Natural killer cell (primary cell): Measurements from ENCODE around the gene PEX14. TPM values are rescaled to one million over a fixed set of nuclear protein-coding genes. Genes with fewer than 3 reads are reported as not detected.

Experiments used
- ATAC-seq, 3 donors: fragments of 150-1000 bp in 2 of 3; fragments of 200-7000 bp in 1 of 3; cut with Tn5 transposase; 1 replicate in 1 of 3; 2 replicates in 2 of 3; pipeline ENCODE4 v1.10.0; 2021; ENCODE audit warnings: mild to moderate bottlenecking in 2 of 3, moderate library complexity in 2 of 3
- DNase-seq, 2 donors: peaks; one replicate each; pipeline versions ENCODE4 v3.0.0 to v3.0.0-alpha.2; 2013 to 2021; ENCODE audit warnings: mixed read lengths in 1 of 2
- H3K27ac ChIP-seq: one replicate; pipeline ENCODE4 v1.5.1; 2013; ENCODE audit warnings: mild to moderate bottlenecking, low read length
- H3K27me3 ChIP-seq: one replicate; pipeline ENCODE4 v1.6.1; 2013; ENCODE audit warnings: low read length; ENCODE audit not compliant: control insufficient read depth, insufficient read depth
- H3K36me3 ChIP-seq: one replicate; pipeline ENCODE4 v1.6.1; 2013; ENCODE audit warnings: low read length; ENCODE audit not compliant: control insufficient read depth, insufficient read depth
- H3K4me1 ChIP-seq: one replicate; pipeline ENCODE4 v1.6.1; 2013; ENCODE audit warnings: low read length; ENCODE audit not compliant: control insufficient read depth, insufficient read depth
- H3K4me3 ChIP-seq: one replicate; pipeline ENCODE4 v1.5.1; 2013; ENCODE audit warnings: low read length
- H3K9me3 ChIP-seq: one replicate; pipeline ENCODE4 v1.6.1; 2013; ENCODE audit warnings: low read length; ENCODE audit not compliant: control insufficient read depth, insufficient read depth
- H3K27ac Mint-ChIP-seq, 2 donors: one replicate each; pipeline ENCODE4 v1.8.0; 2022; ENCODE audit warnings: mild to moderate bottlenecking in 2 of 2, mixed read lengths in 2 of 2, moderate library complexity in 1 of 2
- H3K27me3 Mint-ChIP-seq, 2 donors: one replicate each; pipeline ENCODE4 v1.8.0; 2022; ENCODE audit warnings: low read depth in 2 of 2, mixed read lengths in 2 of 2
- H3K36me3 Mint-ChIP-seq: one replicate; pipeline ENCODE4 v1.8.0; 2022; ENCODE audit warnings: mixed read lengths
- H3K4me1 Mint-ChIP-seq, 2 donors: one replicate each; pipeline ENCODE4 v1.8.0; 2022; ENCODE audit warnings: mixed read lengths in 2 of 2
- H3K4me3 Mint-ChIP-seq: one replicate; pipeline ENCODE4 v1.8.0; 2022; ENCODE audit warnings: mild to moderate bottlenecking, moderate library complexity, mixed read lengths
- H3K9me3 Mint-ChIP-seq, 2 donors: one replicate each; pipeline ENCODE4 v1.8.0; 2022; ENCODE audit warnings: mixed read lengths in 2 of 2
- CTCF ChIP-seq: fragments of 200-600 bp; IDR thresholded peaks from one replicate; pipeline ENCODE4 v1.8.0; 2022; ENCODE audit warnings: antibody characterized with exemption
- WGBS: methylation state at CpG from one replicate; pipeline ENCODE4 v1.1.7; 2013; ENCODE audit warnings: missing lambda C conversion rate; ENCODE audit not compliant: insufficient coverage; 5-methylcytosine and 5-hydroxymethylcytosine counted together
- intact Hi-C: fragments of 100-400 bp; cut with micrococcal nuclease; formaldehyde crosslinking; loops from one replicate; pipeline ENCODE4 v1.14.2; 2022
- total RNA-seq, 4 donors: library from RNA; stranded (reverse); fragments of 120-200 nt in 1 of 4; gene quantifications; one replicate each; pipeline versions ENCODE4 v1.2.3 to v1.2.4, GENCODE V29; 2013 to 2022

PEX14 gene
- total RNA-seq, 3 donors from 2014 or later (not counting 1 experiment from before 2014, with no cell fraction given), result 21.4 to 27.3 (median 24.1) TPM

- Mint-ChIP-seq H3K27ac (peak overlapping the region; percentile 93 to 96), H3K4me3 (peak overlapping the region; percentile 54), H3K4me1 (peaks cover 62 to 74% of the 10 kb centered on the region in 2 donors), H3K36me3 (no peaks in the 10 kb centered on the region), H3K9me3 (no peaks in the 10 kb centered on the region), H3K27me3 (no peaks in the 10 kb centered on the region)
- 68% methylated on average over 5 of the region's 5 CpGs for WGBS
- DNase-seq (peak in 1 of 2 donors; percentile 26), ATAC-seq (no peak)
- no peak for TF ChIP-seq CTCF
- no peaks in the 10 kb centered on the region for H3K27me3 ChIP-seq
- peaks cover 57% of the 10 kb centered on the region for H3K4me1 ChIP-seq
- H3K27ac ChIP-seq, result peak overlapping the region; percentile 87
- no peaks in the 10 kb centered on the region for H3K36me3 ChIP-seq
- no peaks in the 10 kb centered on the region for H3K9me3 ChIP-seq
- H3K4me3 ChIP-seq, result no peak overlapping the region
- intact Hi-C loops, result loop anchor here (5.0 kb wide), 1 partner anchor 179 kb away; no protein-coding TSS in a partner anchor
Measured at GRCh38 chr1:10513199-10513598, 38.4 kb downstream of the PEX14 start.

GRCh38 chr1:10514490-10515235 lies 39.9 kb downstream of the PEX14 start:
- no peaks in the 10 kb centered on the region for H3K9me3 Mint-ChIP-seq
- H3K36me3 Mint-ChIP-seq, result no peaks in the 10 kb centered on the region
- Histone ChIP-seq H3K36me3 (no peaks in the 10 kb centered on the region), H3K27me3 (no peaks in the 10 kb centered on the region), H3K4me1 (peaks cover 57% of the 10 kb centered on the region), H3K4me3 (no peak overlapping the region), H3K27ac (no peak overlapping the region), H3K9me3 (no peaks in the 10 kb centered on the region)
- WGBS, result 88% methylated on average over 8 of the region's 8 CpGs
- peak in 1 of 2 donors; percentile 59 for DNase-seq
- no peaks in the 10 kb centered on the region for H3K27me3 Mint-ChIP-seq
- intact Hi-C loops, result loop anchor here (5.0 kb wide), 1 partner anchor 178 kb away; no protein-coding TSS in a partner anchor
- peak overlapping the region; percentile 54 for H3K4me3 Mint-ChIP-seq
- peaks cover 62 to 77% of the 10 kb centered on the region in 2 donors for H3K4me1 Mint-ChIP-seq
- TF ChIP-seq CTCF, result peak; percentile 41
- H3K27ac Mint-ChIP-seq, result peak overlapping the region; percentile 93 to 96
- ATAC-seq, result no peak

- Mint-ChIP-seq H3K4me3 (peak overlapping the region; percentile 62), H3K36me3 (no peaks in the 10 kb centered on the region), H3K27ac (peak overlapping the region; percentile 78 to 96), H3K9me3 (no peaks in the 10 kb centered on the region), H3K27me3 (no peaks in the 10 kb centered on the region), H3K4me1 (peaks cover 55 to 70% of the 10 kb centered on the region in 2 donors)
- Histone ChIP-seq H3K4me1 (peaks cover 49% of the 10 kb centered on the region), H3K4me3 (no peak overlapping the region), H3K27me3 (no peaks in the 10 kb centered on the region), H3K36me3 (no peaks in the 10 kb centered on the region), H3K9me3 (no peaks in the 10 kb centered on the region), H3K27ac (no peak overlapping the region)
- peak in 1 of 2 donors; percentile 43 for DNase-seq
- intact Hi-C loops, result no loop called here
- no peak for TF ChIP-seq CTCF
- no peak for ATAC-seq
- 63% methylated on average over 10 of the region's 10 CpGs for WGBS
Measured at GRCh38 chr1:10515301-10515975, 40.7 kb downstream of the PEX14 start.
